Measurements from ENCODE around the gene GPANK1.

The GPANK1 gene

DNA sequence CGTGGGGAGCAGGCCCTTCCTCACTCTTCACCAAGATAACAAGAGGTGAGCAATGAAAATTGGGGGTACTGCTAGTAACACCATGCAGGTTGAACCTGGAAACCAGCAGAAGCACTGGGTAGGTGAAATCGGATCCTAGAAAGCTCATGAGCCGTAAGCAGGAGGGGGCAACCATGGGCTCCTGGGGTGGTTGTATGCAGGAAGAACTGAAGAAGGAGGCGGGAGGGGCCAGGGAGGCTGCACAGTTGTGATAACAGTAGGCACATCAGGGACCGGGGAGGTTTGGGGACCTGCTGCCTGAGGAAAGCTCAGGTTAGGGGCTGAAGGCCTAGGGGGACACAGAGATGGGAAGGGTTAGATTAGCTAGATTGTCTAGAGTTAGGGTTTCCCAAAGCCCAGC, 21.7 kb upstream of the GPANK1 start:
- no peak for DNase-seq (ENCODE audit: low spot score)
- TF ChIP-seq, protein P1, sequence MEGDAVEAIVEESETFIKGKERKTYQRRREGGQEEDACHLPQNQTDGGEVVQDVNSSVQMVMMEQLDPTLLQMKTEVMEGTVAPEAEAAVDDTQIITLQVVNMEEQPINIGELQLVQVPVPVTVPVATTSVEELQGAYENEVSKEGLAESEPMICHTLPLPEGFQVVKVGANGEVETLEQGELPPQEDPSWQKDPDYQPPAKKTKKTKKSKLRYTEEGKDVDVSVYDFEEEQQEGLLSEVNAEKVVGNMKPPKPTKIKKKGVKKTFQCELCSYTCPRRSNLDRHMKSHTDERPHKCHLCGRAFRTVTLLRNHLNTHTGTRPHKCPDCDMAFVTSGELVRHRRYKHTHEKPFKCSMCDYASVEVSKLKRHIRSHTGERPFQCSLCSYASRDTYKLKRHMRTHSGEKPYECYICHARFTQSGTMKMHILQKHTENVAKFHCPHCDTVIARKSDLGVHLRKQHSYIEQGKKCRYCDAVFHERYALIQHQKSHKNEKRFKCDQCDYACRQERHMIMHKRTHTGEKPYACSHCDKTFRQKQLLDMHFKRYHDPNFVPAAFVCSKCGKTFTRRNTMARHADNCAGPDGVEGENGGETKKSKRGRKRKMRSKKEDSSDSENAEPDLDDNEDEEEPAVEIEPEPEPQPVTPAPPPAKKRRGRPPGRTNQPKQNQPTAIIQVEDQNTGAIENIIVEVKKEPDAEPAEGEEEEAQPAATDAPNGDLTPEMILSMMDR (IDR thresholded peaks at IDR 0.05), result no peak
- Histone ChIP-seq H3K27ac (no peak overlapping the region), H3K4me3 (no peak overlapping the region)

DNA sequence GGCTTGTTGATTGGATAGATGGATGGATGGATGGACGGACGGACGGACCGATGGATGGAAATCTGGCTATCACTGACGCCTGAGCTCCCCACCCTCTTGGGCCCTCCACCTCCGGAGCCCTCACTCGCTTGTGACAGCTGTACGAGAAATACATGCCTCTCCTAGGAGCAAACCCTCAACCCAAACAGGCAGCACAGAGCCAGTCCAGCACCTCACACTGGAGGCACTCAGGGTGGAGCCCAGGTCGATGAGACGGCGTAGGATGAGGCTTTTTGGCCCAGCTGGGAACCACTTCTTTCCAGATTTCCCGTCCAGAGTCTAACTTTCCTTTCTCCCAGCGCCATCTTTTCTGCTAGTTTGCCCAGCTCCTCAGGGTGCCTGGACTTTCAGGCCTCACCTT, 18.8 kb upstream of the GPANK1 start:
- no peak overlapping the region for H3K27ac ChIP-seq
- TF ChIP-seq, protein P1 (IDR thresholded peaks at IDR 0.05), result no peak
- no peak overlapping the region for H3K4me3 ChIP-seq
- no peak for DNase-seq (ENCODE audit: low spot score)

GRCh38 chr6:31681135-31681671, 16.4 kb upstream of the GPANK1 start:
- Histone ChIP-seq H3K27ac (peak overlapping the region; percentile 22 to 35), H3K4me3 (peak overlapping the region; percentile 63)
- no peak for DNase-seq (ENCODE audit: low spot score)
- TF ChIP-seq, protein P1 (IDR thresholded peaks at IDR 0.05), result no peak

DNA sequence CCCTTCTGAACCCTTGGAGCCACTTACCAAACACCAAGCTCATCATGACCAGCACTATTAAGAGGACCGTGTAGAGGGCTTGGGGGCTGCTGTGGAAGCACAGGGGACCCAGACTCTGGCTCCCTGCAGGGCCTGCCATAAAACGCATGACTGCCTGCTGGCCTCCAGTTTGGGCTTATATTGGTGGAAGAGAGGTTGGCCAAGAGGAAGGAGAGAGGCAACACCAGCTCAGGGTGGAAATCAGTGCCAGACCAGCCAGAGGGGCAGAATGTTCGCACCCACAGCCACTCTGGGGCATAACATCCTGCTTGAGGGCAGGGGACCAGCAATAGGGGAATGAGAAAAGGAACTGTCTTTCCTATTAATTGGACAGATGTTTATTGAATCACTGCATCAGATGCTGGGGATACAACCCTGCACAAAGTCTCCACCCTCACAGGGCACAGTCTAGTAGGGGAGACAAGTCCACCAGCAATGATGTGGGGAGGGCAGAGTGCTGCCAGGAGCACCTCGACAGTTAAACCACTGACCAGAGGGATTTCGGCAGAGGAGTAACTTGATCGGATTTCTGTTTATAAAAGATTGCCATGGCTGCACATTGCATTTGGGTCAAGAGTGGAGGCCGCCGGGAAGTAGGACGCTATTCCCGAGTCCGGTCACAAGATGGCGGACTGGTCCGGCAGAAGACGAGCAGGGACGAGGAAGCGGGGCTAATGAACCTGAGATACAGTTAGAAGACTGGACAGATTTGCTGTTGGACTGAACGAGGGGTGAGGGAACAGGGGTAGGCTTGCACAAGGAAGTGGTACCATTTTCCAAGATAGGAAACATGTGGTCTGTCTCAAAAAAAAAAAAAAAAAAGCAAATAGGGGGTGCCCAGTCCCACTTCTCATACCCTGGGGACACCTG, 15.7 kb upstream of the GPANK1 start, which contains the start of gene LY6G5C:
TSS of gene LY6G5C (minus strand) at position 842 of the 909 bp plus-strand sequence. CDS start at position 148, 694 bp downstream.
- TF ChIP-seq, protein P1 (IDR thresholded peaks at IDR 0.05), result peak; percentile 55
- peak; percentile 87 for DNase-seq (ENCODE audit: low spot score)
- Histone ChIP-seq H3K27ac (peak within 1 kb of the TSS; percentile 35 to 63), H3K4me3 (peak within 1 kb of the TSS; percentile 63)

GRCh38 chr6:31677955-31678354, 13.2 kb upstream of the GPANK1 start:
- no peak for DNase-seq (ENCODE audit: low spot score)
- no peak overlapping the region for H3K27ac ChIP-seq
- TF ChIP-seq, protein P1 (IDR thresholded peaks at IDR 0.05), result no peak
- H3K4me3 ChIP-seq, result no peak overlapping the region

- Histone ChIP-seq H3K4me3 (no peak overlapping the region), H3K27ac (no peak overlapping the region)
- DNase-seq (ENCODE audit: low spot score), result no peak
- TF ChIP-seq, protein P1 (IDR thresholded peaks at IDR 0.05), result no peak
Observed at GRCh38 chr6:31676904-31677303, 12.1 kb upstream of the GPANK1 start.
